IMR-90 (cell line): ENCODE data around the gene GCSAM. TPM values are rescaled to one million over a fixed set of nuclear protein-coding genes. Genes with fewer than 3 reads are reported as not detected.

Source experiments
- ATAC-seq: fragments of 200-7000 bp; cut with Tn5 transposase; 2 replicates; pipeline ENCODE4 v1.9.1; 2020; ENCODE audit warnings: low read depth, mild to moderate bottlenecking, moderate library complexity
- BruUV-seq: library from RNA; stranded (reverse); fragments of 400-500 nt; replicated peaks from 2 replicates; lab custom pipeline; 2021; lab: Mats Ljungman, UMichigan
- CTCF ChIA-PET: fragments of 300-600 bp; formaldehyde crosslinking; extraction: SDS; loops from one replicate; lab custom pipeline; 2021; ENCODE audit warnings: antibody characterized with exemption; lab: Yijun Ruan, JAX
- POLR2A ChIA-PET: fragments of 300-600 bp; sonication (Branson Sonifier 250); formaldehyde crosslinking; loops from one replicate; lab custom pipeline; 2022; ENCODE audit warnings: antibody characterized with exemption; ENCODE audit not compliant: unreplicated experiment; lab: Charles Lee
- DNase-seq: peaks from one replicate; pipeline ENCODE4 v3.0.0; 2013
- H2AFZ ChIP-seq: replicated peaks from 2 replicates; pipeline ENCODE3; 2013; ENCODE audit warnings: low read length, mild to moderate bottlenecking; ENCODE audit not compliant: poor library complexity
- H2AK5ac ChIP-seq: 2 replicates; pipeline ENCODE4 v1.6.1; 2013; ENCODE audit warnings: low read depth, low read length, inconsistent platforms
- H2AK9ac ChIP-seq: replicated peaks from 2 replicates; pipeline ENCODE3; 2013; ENCODE audit warnings: mild to moderate bottlenecking, low read depth, low read length, moderate library complexity; ENCODE audit not compliant: poor library complexity
- H2BK120ac ChIP-seq: 2 replicates; pipeline ENCODE4 v1.6.1; 2013; ENCODE audit warnings: low read depth, low read length, inconsistent platforms
- H2BK15ac ChIP-seq: 3 replicates; pipeline ENCODE4 v1.6.1; 2013; ENCODE audit warnings: low read depth, low read length, inconsistent platforms
- H2BK20ac ChIP-seq: 2 replicates; pipeline ENCODE4 v1.6.1; 2013; ENCODE audit warnings: low read depth, mild to moderate bottlenecking, inconsistent platforms, low read length, moderate library complexity
- H2BK5ac ChIP-seq: 2 replicates; pipeline ENCODE4 v1.6.1; 2013; ENCODE audit warnings: mild to moderate bottlenecking, low read depth, low read length, inconsistent platforms; ENCODE audit not compliant: poor library complexity, severe bottlenecking
- H3K14ac ChIP-seq: replicated peaks from 2 replicates; pipeline ENCODE4 v1.6.1; 2013; ENCODE audit warnings: low read depth, low read length, inconsistent platforms
- H3K18ac ChIP-seq: 2 replicates; pipeline ENCODE4 v1.6.1; 2013; ENCODE audit warnings: low read depth, low read length, control low read depth
- H3K23ac ChIP-seq: 2 replicates; pipeline ENCODE4 v1.6.1; 2013; ENCODE audit warnings: low read depth, low read length, inconsistent platforms
- H3K27ac ChIP-seq: 2 replicates; pipeline ENCODE4 v1.5.1; 2013; ENCODE audit warnings: mild to moderate bottlenecking, control low read depth, low read length; ENCODE audit not compliant: insufficient read depth
- H3K27me3 ChIP-seq: 2 replicates; pipeline ENCODE4 v1.6.1; 2013; ENCODE audit warnings: low read length; ENCODE audit not compliant: control insufficient read depth, insufficient read depth
- H3K36me3 ChIP-seq: 2 replicates; pipeline ENCODE4 v1.6.1; 2013; ENCODE audit warnings: low read length, mixed read lengths; ENCODE audit not compliant: control insufficient read depth, insufficient read depth
- H3K4ac ChIP-seq: 2 replicates; pipeline ENCODE4 v1.6.1; 2013; ENCODE audit warnings: low read depth, low read length, inconsistent platforms
- H3K4me1 ChIP-seq: 2 replicates; pipeline ENCODE4 v1.6.1; 2013; ENCODE audit warnings: low read length, mixed read lengths; ENCODE audit not compliant: control insufficient read depth, insufficient read depth
- H3K4me2 ChIP-seq: 2 replicates; pipeline ENCODE4 v1.6.1; 2013; ENCODE audit warnings: low read depth, mild to moderate bottlenecking, control low read depth, low read length, moderate library complexity
- H3K4me3 ChIP-seq: 2 replicates; pipeline ENCODE4 v1.5.1; 2013; ENCODE audit warnings: low read depth, mild to moderate bottlenecking, control low read depth, low read length, moderate library complexity; ENCODE audit not compliant: insufficient read depth
- H3K56ac ChIP-seq: 2 replicates; pipeline ENCODE4 v1.6.1; 2013; ENCODE audit warnings: low read length, inconsistent platforms; ENCODE audit not compliant: insufficient read depth; ENCODE audit errors: extremely low read depth
- H3K79me1 ChIP-seq, 2 experiments: 2 replicates each; pipeline ENCODE4 v1.6.1; 2013; ENCODE audit warnings: low read length in 2 of 2, inconsistent platforms in 1 of 2, low read depth in 1 of 2
- H3K9ac ChIP-seq: 2 replicates; pipeline ENCODE4 v1.6.1; 2013; ENCODE audit warnings: low read depth, low read length, control low read depth
- H3K9me1 ChIP-seq: 2 replicates; pipeline ENCODE4 v1.6.1; 2013; ENCODE audit warnings: low read length, inconsistent platforms; ENCODE audit not compliant: insufficient read depth
- H3K9me3 ChIP-seq: 2 replicates; pipeline ENCODE4 v1.6.1; 2013; ENCODE audit warnings: low read length; ENCODE audit not compliant: control insufficient read depth, insufficient read depth
- H4K20me1 ChIP-seq: 2 replicates; pipeline ENCODE4 v1.6.1; 2013; ENCODE audit warnings: low read length, inconsistent platforms; ENCODE audit not compliant: insufficient read depth
- H4K5ac ChIP-seq: 2 replicates; pipeline ENCODE4 v1.6.1; 2013; ENCODE audit warnings: mild to moderate bottlenecking, low read depth, low read length, control low read depth
- H4K8ac ChIP-seq, 2 experiments: 2 replicates each; pipeline ENCODE4 v1.6.1; 2013; ENCODE audit warnings: low read depth in 2 of 2, low read length in 2 of 2, control low read depth in 1 of 2, inconsistent platforms in 1 of 2
- H4K91ac ChIP-seq: 2 replicates; pipeline ENCODE4 v1.6.1; 2013; ENCODE audit warnings: low read depth, low read length, inconsistent platforms; ENCODE audit not compliant: insufficient read depth
- CEBPB ChIP-seq: IDR thresholded peaks from 2 replicates; pipeline ENCODE4 v1.6.1; 2012; ENCODE audit warnings: low read depth, low read length, improper control_type of control experiment
- WGBS, 2 experiments: methylation state at CpG; one replicate each; pipeline versions ENCODE4 v1.1.5 to v1.1.7; 2013; ENCODE audit warnings: missing lambda C conversion rate in 2 of 2; ENCODE audit not compliant: insufficient read length in 1 of 2; ENCODE audit errors: extremely low coverage in 2 of 2; 5-methylcytosine and 5-hydroxymethylcytosine counted together
- dilution Hi-C: fragments of 300-500 bp; cut with HindIII; formaldehyde crosslinking; loops from one replicate; pipeline ENCODE4 v1.14.3; 2018; ENCODE audit warnings: low sequenced_read_pairs; ENCODE audit not compliant: unreplicated experiment
- in situ Hi-C: fragments of 300-500 bp; cut with MboI; formaldehyde crosslinking; loops from 3 replicates; pipeline ENCODE4 v1.14.3; 2019; ENCODE audit warnings: low sequenced_read_pairs, inconsistent platforms, mixed read lengths
- intact Hi-C: fragments of 100-400 bp; cut with micrococcal nuclease; formaldehyde crosslinking; loops from 2 replicates; pipeline ENCODE4 v1.10.0; 2022
- polyA plus RNA-seq, 3 experiments: library from polyadenylated mRNA; depleted of rRNA; stranded (reverse); fragments of >200 nt; gene quantifications; 2 replicates each; pipeline ENCODE4 v1.2.3, GENCODE V29; 2012; ENCODE audit warnings: low replicate concordance in 1 of 3
- total RNA-seq: library from RNA; depleted of rRNA; stranded (reverse); fragments of >200 nt; gene quantifications from 2 replicates; pipeline ENCODE4 v1.2.3, GENCODE V29; 2012
- TF ChIP-seq, protein P1 (sequence below): fragments of 150-350 bp; IDR thresholded peaks from 2 replicates; pipeline ENCODE4 v1.6.1; 2017; ENCODE audit warnings: mild to moderate bottlenecking, antibody characterized with exemption, low read length, low read depth

The GCSAM gene
- total and polyA plus RNA-seq, 2 of the 4 experiments (the other 2 are of a cell fraction), result not detected

DNA sequence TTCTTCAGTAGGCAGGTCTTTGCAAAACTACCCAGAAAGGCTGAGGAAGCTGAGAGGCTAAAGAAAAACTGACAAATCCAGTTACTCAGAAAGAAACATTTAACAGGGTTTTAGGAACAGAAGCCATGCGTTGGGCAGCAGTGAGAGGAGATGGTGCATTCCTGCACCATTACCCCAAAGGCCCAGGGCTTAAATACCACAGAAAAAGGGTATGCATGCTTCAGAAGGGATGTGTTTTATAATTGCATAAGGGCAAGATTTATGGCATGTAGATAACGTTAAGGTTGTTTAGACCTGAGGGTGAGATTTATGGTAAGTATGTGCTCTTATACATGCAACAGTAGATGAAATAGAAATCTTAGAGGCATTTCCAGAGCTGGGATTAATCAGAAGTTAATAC, 36.9 kb downstream of the GCSAM start:
- H4K20me1 ChIP-seq, result no peaks in the 10 kb centered on the region
- H2BK120ac ChIP-seq, result peak overlapping the region; percentile 7; the same call in 1 of the 2 replicates
- peak overlapping the region; percentile 81; the same call in 1 of the 2 replicates for H3K18ac ChIP-seq
- BruUV-seq, result no TSS peak
- TF ChIP-seq, protein P1, sequence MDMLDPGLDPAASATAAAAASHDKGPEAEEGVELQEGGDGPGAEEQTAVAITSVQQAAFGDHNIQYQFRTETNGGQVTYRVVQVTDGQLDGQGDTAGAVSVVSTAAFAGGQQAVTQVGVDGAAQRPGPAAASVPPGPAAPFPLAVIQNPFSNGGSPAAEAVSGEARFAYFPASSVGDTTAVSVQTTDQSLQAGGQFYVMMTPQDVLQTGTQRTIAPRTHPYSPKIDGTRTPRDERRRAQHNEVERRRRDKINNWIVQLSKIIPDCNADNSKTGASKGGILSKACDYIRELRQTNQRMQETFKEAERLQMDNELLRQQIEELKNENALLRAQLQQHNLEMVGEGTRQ, result no peak
- peak; percentile 52; the same call in 1 of the 2 replicates for TF ChIP-seq CEBPB
- peak; percentile 8; the same call in 1 of the 2 replicates for ATAC-seq
- peaks cover 10% of the 10 kb centered on the region for H3K9me1 ChIP-seq
- H3K27me3 ChIP-seq, result no peaks in the 10 kb centered on the region
- H2BK20ac ChIP-seq, result no peak overlapping the region
- no peak overlapping the region for H3K23ac ChIP-seq
- no peak overlapping the region for H3K4ac ChIP-seq
- peaks cover 3% of the 10 kb centered on the region; the same call in 1 of the 2 replicates for H3K9me3 ChIP-seq
- H2AFZ ChIP-seq, result no peak overlapping the region
- peak overlapping the region; percentile 25; the same call in 1 of the 2 replicates for H3K27ac ChIP-seq
- ChIA-PET CTCF (no interaction called here), POLR2A (no interaction called here)
- no peak overlapping the region for H3K9ac ChIP-seq
- H2BK5ac ChIP-seq, result peak overlapping the region; percentile 90
- no peak overlapping the region for H3K4me2 ChIP-seq
- H3K79me1 ChIP-seq, result peaks cover 12 to 57% of the 10 kb centered on the region in 2 experiments
- no peak overlapping the region; the same call in 2 of the 3 replicates for H2BK15ac ChIP-seq
- no peak overlapping the region for H3K14ac ChIP-seq
- H2AK9ac ChIP-seq, result no peak overlapping the region
- H4K8ac ChIP-seq, result 0 out of 4 replicates have a peak overlapping the region, but pooled peaks of 1 of the 2 experiments have one; percentile 18
- peaks cover 11% of the 10 kb centered on the region for H3K4me1 ChIP-seq
- no peaks in the 10 kb centered on the region for H3K36me3 ChIP-seq
- no peak overlapping the region; the same call in 1 of the 2 replicates for H4K91ac ChIP-seq
- no peak overlapping the region for H3K4me3 ChIP-seq
- intact Hi-C loops, result no loop called here
- peak; percentile 74 for DNase-seq
- 17% methylated on average over 1 of the region's 2 CpGs; no CpG with 5 or more reads in 1 of the 2 experiments for WGBS, 2 experiments
- H2AK5ac ChIP-seq, result no peak overlapping the region; the same call in 1 of the 2 replicates
- no peak overlapping the region; the same call in 1 of the 2 replicates for H4K5ac ChIP-seq
- H3K56ac ChIP-seq, result no peak overlapping the region
- in situ Hi-C loops, result no loop called here
- dilution Hi-C loops, result no loop called here
